Astrocyte (in vitro differentiated cells and primary cell): ENCODE results near the gene CD209.

Source experiments
- EZH2 ChIP-seq: IDR thresholded peaks from 2 replicates; pipeline ENCODE4 v1.6.1; 2012; ENCODE audit warnings: mild to moderate bottlenecking, low read length, inconsistent platforms; ENCODE audit not compliant: insufficient read depth
- TF ChIP-seq, protein P1 (sequence below): IDR thresholded peaks from 2 replicates; pipeline ENCODE4 v1.5.1; 2011; ENCODE audit warnings: low read depth, mild to moderate bottlenecking, inconsistent platforms, low read length, moderate library complexity; ENCODE audit not compliant: insufficient read depth

DNA sequence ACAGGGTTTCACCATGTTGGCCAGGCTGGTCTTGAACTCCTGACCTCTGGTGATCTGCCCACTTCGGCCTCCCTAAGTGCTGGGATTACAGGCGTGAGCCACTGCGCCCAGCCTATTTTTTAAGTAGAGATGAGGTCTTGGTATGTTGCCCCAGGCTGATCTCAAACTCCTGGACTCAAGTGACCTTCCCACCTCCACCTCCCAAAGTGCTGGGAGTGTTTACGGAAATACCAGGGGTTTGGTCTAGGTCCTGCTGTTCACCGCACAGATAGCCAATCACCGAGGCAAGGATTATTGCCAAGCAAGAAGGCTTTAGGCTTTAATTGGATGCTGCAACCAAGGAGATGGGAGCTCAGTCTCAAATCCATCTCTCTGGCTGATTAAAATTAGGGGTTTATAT lies 27.0 kb downstream of the CD209 start:
- TF ChIP-seq, protein P1, sequence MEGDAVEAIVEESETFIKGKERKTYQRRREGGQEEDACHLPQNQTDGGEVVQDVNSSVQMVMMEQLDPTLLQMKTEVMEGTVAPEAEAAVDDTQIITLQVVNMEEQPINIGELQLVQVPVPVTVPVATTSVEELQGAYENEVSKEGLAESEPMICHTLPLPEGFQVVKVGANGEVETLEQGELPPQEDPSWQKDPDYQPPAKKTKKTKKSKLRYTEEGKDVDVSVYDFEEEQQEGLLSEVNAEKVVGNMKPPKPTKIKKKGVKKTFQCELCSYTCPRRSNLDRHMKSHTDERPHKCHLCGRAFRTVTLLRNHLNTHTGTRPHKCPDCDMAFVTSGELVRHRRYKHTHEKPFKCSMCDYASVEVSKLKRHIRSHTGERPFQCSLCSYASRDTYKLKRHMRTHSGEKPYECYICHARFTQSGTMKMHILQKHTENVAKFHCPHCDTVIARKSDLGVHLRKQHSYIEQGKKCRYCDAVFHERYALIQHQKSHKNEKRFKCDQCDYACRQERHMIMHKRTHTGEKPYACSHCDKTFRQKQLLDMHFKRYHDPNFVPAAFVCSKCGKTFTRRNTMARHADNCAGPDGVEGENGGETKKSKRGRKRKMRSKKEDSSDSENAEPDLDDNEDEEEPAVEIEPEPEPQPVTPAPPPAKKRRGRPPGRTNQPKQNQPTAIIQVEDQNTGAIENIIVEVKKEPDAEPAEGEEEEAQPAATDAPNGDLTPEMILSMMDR, result no peak
- TF ChIP-seq EZH2, result no peak
